ENCODE results near the gene CD2BP2. TPM values are rescaled to one million over a fixed set of nuclear protein-coding genes. Genes with fewer than 3 reads are reported as not detected.

The CD2BP2 gene
- total and polyA plus RNA-seq, 2 of the 8 experiments (the other 6 are each of a cell fraction or from before 2014, with no cell fraction given) = 22.4 to 55.3 TPM

DNA sequence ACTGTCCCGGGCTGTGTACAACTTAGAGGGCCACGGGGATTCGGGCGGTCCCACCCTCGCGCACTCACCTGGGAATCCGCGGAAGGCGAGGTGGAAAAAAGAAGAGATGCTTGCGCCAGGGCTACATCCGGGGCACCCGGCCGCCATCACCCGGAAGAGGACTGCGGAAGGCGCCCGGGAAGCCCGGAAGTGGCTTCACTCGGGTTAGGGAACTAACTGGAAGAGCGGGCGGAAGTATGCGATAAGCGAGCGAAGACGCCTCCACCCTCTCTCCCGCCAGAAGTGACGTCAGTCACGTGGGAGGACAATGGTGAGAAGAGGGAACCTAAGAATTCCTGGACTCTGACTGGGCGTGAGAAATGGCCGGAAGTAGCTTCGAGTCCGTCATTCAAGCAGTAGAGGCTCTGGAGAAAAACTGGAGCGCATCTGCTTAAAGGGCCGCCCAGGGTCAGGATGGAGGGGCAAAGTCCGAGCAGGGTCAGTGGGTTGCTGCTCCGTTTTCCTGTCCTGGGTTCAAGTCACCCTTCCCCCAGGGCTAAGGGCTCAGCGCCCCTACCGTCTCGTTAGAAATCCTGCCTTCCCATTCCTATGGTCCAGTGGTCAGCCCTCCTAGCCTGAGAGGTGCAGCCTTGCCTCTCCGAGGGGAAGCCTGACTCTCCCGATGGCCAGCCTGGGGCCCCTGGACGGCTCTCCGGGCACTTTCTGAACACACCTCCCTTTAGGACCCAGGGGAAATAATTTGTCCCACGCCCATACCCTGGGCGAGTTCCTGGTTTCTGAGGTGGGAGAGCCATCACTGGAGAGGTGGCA is at the start of gene CD2BP2 (continued):
- no peak for TF ChIP-seq CBX8 (IDR thresholded peaks at IDR 0.05; ENCODE audit: borderline replicate concordance, low read depth, low read length)
- TF ChIP-seq, protein P1, sequence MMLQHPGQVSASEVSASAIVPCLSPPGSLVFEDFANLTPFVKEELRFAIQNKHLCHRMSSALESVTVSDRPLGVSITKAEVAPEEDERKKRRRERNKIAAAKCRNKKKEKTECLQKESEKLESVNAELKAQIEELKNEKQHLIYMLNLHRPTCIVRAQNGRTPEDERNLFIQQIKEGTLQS (IDR thresholded peaks at IDR 0.05; ENCODE audit: insufficient read depth, low read depth, low read length) = peak; percentile 46; the same call in 1 of the 2 replicates
- TF ChIP-seq RNF2 (IDR thresholded peaks at IDR 0.05; ENCODE audit: borderline replicate concordance, low read depth, low read length, missing control alignments, poor library complexity, severe bottlenecking) = no peak
- TF ChIP-seq, protein P2, sequence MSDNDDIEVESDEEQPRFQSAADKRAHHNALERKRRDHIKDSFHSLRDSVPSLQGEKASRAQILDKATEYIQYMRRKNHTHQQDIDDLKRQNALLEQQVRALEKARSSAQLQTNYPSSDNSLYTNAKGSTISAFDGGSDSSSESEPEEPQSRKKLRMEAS (IDR thresholded peaks at IDR 0.05) = peak; percentile 91
- TF ChIP-seq BCL11A (IDR thresholded peaks at IDR 0.05; ENCODE audit: low read depth in 2 of 2, low read length in 2 of 2) = no peak
- TF ChIP-seq TCF12 (IDR thresholded peaks at IDR 0.05; ENCODE audit: low read depth, low read length) = no peak
- no peak; the same call in 1 of the 2 replicates for TF ChIP-seq JUND (IDR thresholded peaks at IDR 0.05; ENCODE audit: low read length)
- TF ChIP-seq CEBPB (IDR thresholded peaks at IDR 0.05; ENCODE audit: low read depth, low read length) = no peak
- no peak; a peak in 1 of 4 replicates for TF ChIP-seq HDAC2 (IDR thresholded peaks at IDR 0.05; ENCODE audit: borderline replicate concordance in 1 of 2, low read depth in 2 of 2, low read length in 2 of 2)
- peak; percentile 86 for TF ChIP-seq SIRT6 (IDR thresholded peaks at IDR 0.05; ENCODE audit: low read length)
- no peak for TF ChIP-seq CTBP2 (IDR thresholded peaks at IDR 0.05; ENCODE audit: borderline replicate concordance, insufficient read depth, insufficient read length, low read length)
- no peak for TF ChIP-seq JUN (IDR thresholded peaks at IDR 0.05; ENCODE audit: low read depth, low read length)
- TF ChIP-seq TBP (IDR thresholded peaks at IDR 0.05; ENCODE audit: low read depth, low read length) = peak; percentile 71
- TF ChIP-seq SIN3A (conservative IDR thresholded peaks at IDR 0.05 in 1 of 2, IDR thresholded peaks at IDR 0.05 in 1 of 2; ENCODE audit: low read depth in 1 of 2, low read length in 2 of 2) = peak; percentile 69 to 91; a peak in 2 of 4 replicates
- peak; percentile 59; the same call in 1 of the 2 replicates for TF ChIP-seq TEAD4 (IDR thresholded peaks at IDR 0.05; ENCODE audit: low read depth, low read length)
- no peak for TF ChIP-seq NANOG (IDR thresholded peaks at IDR 0.05; ENCODE audit: insufficient read depth, low read depth, low read length, poor library complexity, severe bottlenecking)
- no peak for TF ChIP-seq RFX5 (IDR thresholded peaks at IDR 0.05; ENCODE audit: borderline replicate concordance, low read depth, low read length)
- TF ChIP-seq SAP30 (IDR thresholded peaks at IDR 0.05; ENCODE audit: insufficient read depth, insufficient replicate concordance, low read length) = peak; percentile 20
- TF ChIP-seq RXRA (IDR thresholded peaks at IDR 0.05; ENCODE audit: insufficient read depth, low read depth, low read length) = no peak
- no peak for TF ChIP-seq MAFK (IDR thresholded peaks at IDR 0.05; ENCODE audit: low read depth, low read length)
- TF ChIP-seq TAF7 (optimal IDR thresholded peaks at IDR 0.05; ENCODE audit: borderline replicate concordance, low read depth, low read length) = peak; percentile 75
- TF ChIP-seq CBX5 (IDR thresholded peaks at IDR 0.05; ENCODE audit: low read depth, low read length) = no peak

Measured in H1 (cell line).